Stimulated activated CD4-positive, alpha-beta T cell treated with anti-CD3 and anti-CD28 coated beads, Interleukin-12 subunit alpha, Interleukin-12 subunit beta, amount 100 ng/mL, for 24 hours (primary cell): Measurements from ENCODE around the gene CDKAL1.

Experiments
- DNase-seq, 2 experiments: peaks; one replicate each; pipeline ENCODE4 v3.0.0-alpha.2; 2020; ENCODE audit warnings: low read depth in 2 of 2

The CDKAL1 gene

DNA sequence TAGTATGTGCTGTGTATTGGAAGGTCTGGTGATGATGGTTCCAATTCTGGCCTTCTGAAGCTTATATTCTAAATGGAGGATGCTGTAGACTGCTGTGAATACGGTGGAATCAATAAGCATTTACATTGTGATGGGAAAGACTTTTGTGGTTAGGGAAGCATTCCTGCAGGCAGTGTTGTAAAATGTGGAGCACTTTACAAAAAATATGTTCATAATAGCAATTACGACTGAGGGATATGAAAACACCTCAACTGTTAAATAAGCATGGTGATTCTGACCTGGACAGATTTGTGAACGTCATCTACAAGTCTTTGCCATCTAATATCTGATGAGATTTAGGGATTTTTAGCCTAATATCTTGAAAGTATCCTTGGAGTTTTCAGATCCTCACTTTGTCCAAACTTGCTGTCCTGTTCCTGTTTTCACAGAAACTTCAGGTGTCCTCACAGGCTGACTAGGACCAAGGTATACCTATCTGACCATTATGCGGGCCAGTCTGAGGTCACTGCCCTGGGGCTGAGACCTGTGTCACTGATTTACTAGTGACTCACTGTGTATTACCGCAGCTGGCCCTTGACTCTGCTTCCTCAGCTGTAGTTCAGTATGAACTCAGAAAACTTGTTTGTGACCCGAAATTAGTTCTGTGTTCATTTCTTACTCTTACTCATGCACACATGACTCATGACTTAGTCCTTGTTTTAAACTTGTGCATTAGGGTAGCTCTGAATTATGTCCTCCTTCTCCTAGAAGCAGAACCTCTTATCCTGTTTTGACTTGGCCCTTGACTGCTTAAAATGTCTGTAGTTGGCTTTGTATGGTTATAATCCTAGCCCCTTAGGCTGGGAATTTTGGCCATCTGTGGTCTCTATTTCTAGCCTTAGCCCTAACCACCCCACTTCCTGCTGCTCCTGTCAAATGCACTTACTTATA lies 343.0 kb downstream of the CDKAL1 start:
- DNase-seq = peak in 1 of 2 experiments; percentile 2

DNA sequence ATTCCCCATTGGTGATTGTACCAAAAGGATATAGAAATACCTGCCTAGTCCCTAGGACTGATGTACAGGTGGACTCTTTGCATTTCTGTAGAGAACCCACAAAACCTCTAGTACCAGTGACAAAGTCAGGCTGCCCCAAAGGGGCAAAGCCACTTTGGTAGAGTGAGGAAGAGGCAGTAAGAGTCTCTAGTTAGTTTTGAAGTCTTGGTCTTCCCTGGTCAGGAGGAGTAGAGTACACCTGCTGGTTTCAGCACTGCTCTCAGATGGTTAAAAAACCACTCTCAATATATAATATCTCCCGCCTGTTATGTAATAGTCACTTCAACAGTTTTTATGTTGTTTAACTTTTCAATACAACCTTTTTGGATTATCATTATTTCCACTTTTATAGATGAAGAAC lies 344.9 kb downstream of the CDKAL1 start:
- no peak for DNase-seq

GRCh38 chr6:20879526-20879925 lies 345.3 kb downstream of the CDKAL1 start:
- no peak for DNase-seq

GRCh38 chr6:20881365-20881764 lies 347.1 kb downstream of the CDKAL1 start:
- DNase-seq = no peak

DNA sequence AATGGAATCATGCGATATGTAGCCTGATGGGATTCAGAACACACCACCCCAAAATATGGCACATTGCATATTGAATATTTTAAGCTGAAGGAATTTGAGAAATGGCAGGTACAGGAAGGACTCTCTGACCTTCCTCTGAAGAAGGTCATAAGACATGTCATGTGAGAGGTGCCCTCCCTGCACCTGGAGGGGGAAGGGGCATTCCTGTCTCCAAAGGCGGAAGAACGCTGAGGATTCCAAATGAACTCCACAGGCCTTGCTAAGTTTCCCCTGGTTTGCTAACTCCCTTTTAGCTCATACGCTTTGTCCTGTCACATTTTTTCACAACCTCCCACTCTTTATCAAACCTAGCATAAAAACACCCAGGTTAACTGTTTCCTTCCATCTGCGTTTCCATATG lies 347.8 kb downstream of the CDKAL1 start:
- no peak for DNase-seq

GRCh38 chr6:20885076-20885475 lies 350.8 kb downstream of the CDKAL1 start:
- no peak for DNase-seq

GRCh38 chr6:20891161-20891560 lies 356.9 kb downstream of the CDKAL1 start:
- DNase-seq = no peak

DNA sequence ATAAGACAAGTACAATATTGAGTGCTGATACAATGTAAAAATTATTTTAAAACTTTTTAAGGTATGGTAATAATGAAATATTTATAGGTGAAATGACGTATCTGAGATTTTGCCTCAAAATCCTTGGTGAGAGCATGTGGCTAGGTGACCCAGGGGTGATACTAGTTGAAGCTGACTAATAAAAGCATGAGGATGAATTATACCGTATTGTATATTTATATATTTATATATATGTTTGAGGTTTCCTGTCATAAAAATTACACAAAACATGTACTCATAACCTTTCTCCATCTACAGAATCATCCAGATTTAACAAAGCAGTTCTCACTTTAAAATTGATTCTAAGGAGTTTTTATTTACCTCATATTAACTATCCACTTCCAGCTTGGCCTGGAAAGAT lies 358.1 kb downstream of the CDKAL1 start:
- DNase-seq = no peak

GRCh38 chr6:20893412-20893811 lies 359.2 kb downstream of the CDKAL1 start:
- no peak for DNase-seq

DNA sequence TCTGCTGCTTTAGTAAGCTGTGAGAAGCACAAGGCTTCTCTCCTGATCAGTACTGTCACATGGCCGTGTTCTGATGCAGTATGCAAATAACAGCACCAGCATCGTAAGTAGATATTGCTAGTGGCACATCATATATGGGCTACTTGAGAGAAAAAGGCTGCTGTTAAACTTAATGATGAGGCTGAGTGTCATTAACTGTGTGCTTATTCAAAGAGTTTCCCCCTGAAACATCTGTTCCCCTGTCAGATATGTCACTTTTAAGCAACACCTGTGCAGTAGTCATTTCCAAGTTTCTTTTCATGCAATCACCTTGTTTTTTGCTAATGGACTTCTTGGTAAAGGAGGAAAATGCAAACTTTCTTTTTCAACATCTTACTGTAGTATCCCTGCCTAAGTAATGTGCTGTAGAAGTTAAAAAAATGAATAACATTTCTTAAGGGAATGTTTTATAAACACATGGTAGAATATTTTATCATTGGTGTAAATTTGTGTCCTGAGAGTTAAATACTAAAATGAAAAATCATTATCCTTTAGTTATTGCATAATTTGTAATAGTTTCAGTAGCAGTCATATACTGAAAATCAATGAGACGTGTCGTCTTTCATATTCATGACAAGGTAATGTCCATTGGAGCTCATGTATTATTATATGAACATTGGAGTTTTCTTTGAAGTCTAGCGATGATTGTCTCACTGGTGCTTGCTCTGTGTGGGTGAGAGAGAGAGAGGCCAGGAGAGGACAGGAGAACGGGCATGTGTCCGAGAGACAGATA lies 366.3 kb downstream of the CDKAL1 start:
- no peak for DNase-seq

GRCh38 chr6:20905377-20905776 lies 371.1 kb downstream of the CDKAL1 start:
- no peak for DNase-seq

DNA sequence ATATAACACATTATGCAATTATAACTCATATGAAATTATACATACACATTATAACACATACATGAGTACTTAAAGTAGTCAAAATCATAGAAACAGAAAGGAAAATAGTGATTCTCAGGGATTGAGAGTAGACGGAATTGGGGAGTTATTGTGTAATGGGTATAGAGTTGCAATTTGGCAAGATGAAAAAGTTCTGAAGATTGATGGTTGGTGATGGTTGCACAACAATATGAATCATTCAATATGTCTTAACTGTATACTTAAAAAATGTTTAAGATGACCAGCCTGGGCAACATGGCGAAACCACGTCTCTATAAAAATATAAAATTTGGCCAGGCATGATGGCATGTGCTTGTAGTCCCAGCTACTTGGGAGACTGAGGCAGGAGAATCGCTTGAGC lies 372.7 kb downstream of the CDKAL1 start:
- DNase-seq = no peak

- DNase-seq = no peak
Observed at GRCh38 chr6:20907486-20908071, 373.3 kb downstream of the CDKAL1 start.

GRCh38 chr6:20909621-20910020 lies 375.4 kb downstream of the CDKAL1 start:
- no peak for DNase-seq

- no peak for DNase-seq
Observed at GRCh38 chr6:20911712-20912111, 377.5 kb downstream of the CDKAL1 start.

DNA sequence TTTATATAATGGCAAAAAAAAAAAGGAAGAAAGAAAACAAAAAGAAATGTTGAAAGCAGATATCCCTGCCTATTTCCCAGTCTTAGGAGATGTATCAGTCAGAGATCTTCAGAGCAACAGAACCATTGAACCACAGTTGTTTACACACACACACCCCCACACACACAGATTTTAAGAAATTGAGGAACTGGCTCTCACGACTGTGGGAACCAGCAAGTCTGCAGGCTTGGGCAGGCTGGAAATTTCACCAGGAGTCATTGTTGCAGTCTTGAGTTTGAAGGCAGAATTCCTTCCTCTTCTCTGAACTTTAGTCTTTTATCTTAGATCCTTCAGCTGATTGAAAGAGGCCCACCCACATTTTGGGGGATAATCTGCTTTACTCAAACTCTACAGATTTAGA lies 380.9 kb downstream of the CDKAL1 start:
- DNase-seq = no peak

DNA sequence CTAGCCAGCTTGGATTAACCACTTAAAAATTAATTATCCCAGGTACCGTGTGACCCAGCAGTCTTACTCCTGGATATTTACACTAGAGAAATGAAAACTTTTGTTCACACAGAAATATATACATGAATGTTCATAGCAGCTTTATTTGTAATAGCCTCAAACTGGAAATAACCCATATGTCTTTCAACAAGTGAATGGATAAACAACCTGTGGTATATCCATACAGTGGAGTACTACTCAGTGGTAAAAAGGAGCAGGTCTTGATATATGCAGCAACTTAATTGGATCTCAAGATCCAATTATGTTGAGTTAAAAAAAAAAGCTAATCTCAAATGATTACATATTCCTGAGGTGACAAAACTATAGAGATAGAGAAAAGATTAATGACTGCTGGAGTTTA lies 381.4 kb downstream of the CDKAL1 start:
- DNase-seq = no peak

DNA sequence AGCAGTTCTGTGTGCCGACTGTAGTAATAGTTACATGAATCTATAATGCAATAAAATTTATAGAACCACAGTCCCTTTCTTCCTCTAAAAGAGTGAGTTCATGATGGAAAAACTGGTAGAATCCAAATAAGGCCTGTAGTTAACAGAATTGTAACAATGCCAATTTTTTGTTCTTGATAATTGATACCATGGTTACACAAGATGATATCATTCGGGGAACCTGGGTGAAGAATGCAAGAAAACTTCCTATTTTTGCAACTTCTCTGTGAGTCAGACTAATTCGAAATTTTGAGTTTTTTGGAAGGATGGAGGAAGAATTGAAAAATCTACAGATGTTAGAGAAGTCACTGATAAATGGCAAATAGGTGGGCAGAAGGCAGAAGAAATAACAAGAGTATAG lies 381.8 kb downstream of the CDKAL1 start:
- DNase-seq = no peak

- no peak for DNase-seq
Observed at GRCh38 chr6:20918868-20919267, 384.6 kb downstream of the CDKAL1 start.

DNA sequence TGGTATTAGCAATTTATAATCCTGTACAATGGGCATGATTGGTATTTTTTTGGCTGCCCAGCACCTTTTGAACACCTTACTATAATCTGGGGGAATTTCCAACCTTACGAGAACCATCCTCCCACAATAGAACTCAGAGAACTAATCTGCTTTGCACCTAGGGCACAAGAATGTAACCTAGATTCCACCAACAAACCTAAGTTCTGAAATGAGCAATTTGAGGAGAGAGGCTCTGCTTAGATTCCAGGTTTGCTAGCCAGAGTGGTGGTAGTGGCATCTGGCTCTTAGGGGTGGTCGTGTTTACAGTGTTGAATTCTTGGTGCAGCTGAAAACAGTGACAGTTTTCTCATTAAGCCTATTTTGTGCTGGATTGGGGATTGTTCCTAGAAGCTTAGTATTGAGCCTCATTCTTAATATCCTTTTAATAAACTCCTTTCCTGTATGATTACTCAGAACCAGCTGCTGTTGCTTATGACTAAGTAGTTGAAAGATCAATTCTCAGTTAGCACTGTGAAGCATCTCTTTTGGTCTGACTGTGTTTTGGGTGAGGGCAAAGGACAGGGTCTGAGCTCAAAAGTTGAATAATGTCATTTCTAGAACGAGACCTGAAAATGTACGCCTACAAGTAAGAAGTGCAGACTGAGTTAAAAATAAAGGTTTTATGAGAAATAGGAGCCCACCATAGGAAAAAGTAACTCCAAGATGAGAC lies 385.6 kb downstream of the CDKAL1 start:
- no peak for DNase-seq

- DNase-seq = no peak
Observed at GRCh38 chr6:20921578-20921977, 387.3 kb downstream of the CDKAL1 start.

DNA sequence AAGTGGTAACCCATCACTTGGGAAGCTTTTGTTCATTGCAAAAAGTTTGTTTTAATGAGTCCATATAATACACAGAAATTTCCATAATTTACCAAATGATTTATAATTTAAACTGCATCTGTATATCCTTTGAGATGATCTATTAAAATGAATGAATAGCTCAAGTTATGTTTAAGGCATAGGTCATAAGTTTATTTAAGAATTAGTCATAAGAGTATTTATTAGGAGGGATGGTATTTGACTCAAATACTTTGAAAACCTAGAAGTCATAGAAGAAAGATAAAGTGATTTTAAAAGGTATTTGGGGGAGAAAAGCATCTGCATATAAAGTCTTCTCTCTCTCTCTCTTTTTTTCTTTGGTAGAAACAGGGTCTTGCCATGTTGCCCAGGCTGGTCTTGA lies 388.5 kb downstream of the CDKAL1 start:
- no peak for DNase-seq
